ENCODE data around the gene RSRC1. TPM values are rescaled to one million over a fixed set of nuclear protein-coding genes. Genes with fewer than 3 reads are reported as not detected.

The RSRC1 gene
- total RNA-seq, 1 experiment from 2014 or later = 37.9 TPM

DNA sequence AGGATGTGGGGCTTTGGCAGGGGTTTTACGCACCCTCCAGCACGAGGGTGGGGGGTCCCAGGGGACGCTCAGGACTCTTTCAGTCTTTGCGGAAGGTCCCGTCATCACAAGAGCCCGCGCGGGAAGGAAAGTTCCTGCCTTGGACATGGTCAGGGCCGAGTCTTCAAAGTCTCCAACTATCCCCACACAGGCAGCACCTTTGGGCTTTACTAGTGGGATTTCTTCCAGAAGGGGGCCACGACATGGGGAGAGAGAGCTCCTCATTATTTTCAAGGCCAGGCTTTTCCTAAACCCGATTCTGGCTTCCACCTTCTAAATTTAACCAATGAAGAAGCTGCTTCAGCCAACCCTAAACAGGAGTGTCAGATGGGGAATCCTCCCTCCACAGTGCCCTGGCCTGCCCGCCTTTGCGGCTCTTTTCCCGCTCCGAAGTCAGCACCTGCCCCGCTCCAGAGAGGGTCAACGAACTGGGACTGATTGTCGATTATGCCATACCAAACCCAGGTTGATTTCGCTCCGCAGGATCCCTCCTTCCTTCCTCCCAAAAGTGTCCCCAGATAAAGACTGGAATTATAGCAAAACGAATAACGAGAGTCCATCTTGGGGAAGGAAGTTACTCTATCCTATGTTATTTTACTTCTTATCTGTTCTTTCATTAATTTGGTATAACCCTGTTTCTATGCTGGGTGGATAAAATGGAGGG, 14.6 kb upstream of the RSRC1 start:
- peaks cover 49% of the 10 kb centered on the region for H3K27me3 ChIP-seq (ENCODE audit: insufficient read depth, low read length)
- no peak overlapping the region for H4K8ac ChIP-seq (replicated peaks; ENCODE audit: insufficient read length, low read depth, low read length)

More for the DNA sequence above, 14.6 kb upstream of the RSRC1 start:
- Histone ChIP-seq H3K4ac (ENCODE audit: low read depth, low read length) (no peak overlapping the region), H3T11ph (ENCODE audit: low read length) (no peak overlapping the region), H3K79me1 (ENCODE audit: insufficient read depth, low read depth, low read length, poor library complexity, severe bottlenecking) (no peaks in the 10 kb centered on the region), H3K9ac (ENCODE audit: extremely low read depth, insufficient read length, low read length) (no peak overlapping the region), H4K20me1 (ENCODE audit: control insufficient read depth, insufficient read depth, insufficient read length) (no peaks in the 10 kb centered on the region), H2BK12ac (ENCODE audit: insufficient read length, low read depth, low read length) (no peak overlapping the region), H2BK15ac (ENCODE audit: low read depth, low read length) (no peak overlapping the region), H4K91ac (ENCODE audit: insufficient read length, low read depth, low read length) (no peak overlapping the region), H3K23me2 (ENCODE audit: insufficient read length, low read depth, low read length, poor library complexity, severe bottlenecking) (peaks cover 28% of the 10 kb centered on the region), H3K14ac (ENCODE audit: insufficient read depth, low read length) (no peak overlapping the region), H3K79me2 (ENCODE audit: insufficient read depth, low read length) (no peaks in the 10 kb centered on the region), H3K18ac (ENCODE audit: insufficient read length, low read depth, low read length) (no peak overlapping the region), H2BK120ac (ENCODE audit: low read depth, low read length, poor library complexity, severe bottlenecking) (no peak overlapping the region), H3K4me1 (ENCODE audit: insufficient read depth, low read length) (no peaks in the 10 kb centered on the region), H3K9me3 (ENCODE audit: control insufficient read depth, low read depth, low read length) (no peaks in the 10 kb centered on the region), H3K4me2 (ENCODE audit: insufficient read depth, insufficient read length, low read length) (peak overlapping the region; percentile 90), H3K56ac (ENCODE audit: insufficient read length, low read depth, low read length) (no peak overlapping the region), H2BK20ac (ENCODE audit: low read depth, low read length, poor library complexity, severe bottlenecking) (no peak overlapping the region), H2AK5ac (ENCODE audit: insufficient read length, low read length) (no peak overlapping the region), H4K5ac (ENCODE audit: insufficient read length, low read depth, low read length) (no peak overlapping the region), H3K27ac (ENCODE audit: insufficient read length, low read depth, low read length) (no peak overlapping the region), H2AFZ (ENCODE audit: low read length) (no peak overlapping the region), H2BK5ac (ENCODE audit: insufficient read length, low read length) (no peak overlapping the region), H3K23ac (ENCODE audit: insufficient read length, low read depth, low read length) (no peak overlapping the region)
- peaks cover 23 to 34% of the 10 kb centered on the region in 2 experiments for H3K4me1 Mint-ChIP-seq
- H3K36me3 Mint-ChIP-seq (ENCODE audit: insufficient read depth in 1 of 3, low read depth in 3 of 3) = no peaks in the 10 kb centered on the region
- H3K9me3 Mint-ChIP-seq = peaks cover 3% of the 10 kb centered on the region in 2 experiments; a peak in 2 of 5 replicates
- DNase-seq = peak; percentile 50
- TF ChIP-seq, protein P1, sequence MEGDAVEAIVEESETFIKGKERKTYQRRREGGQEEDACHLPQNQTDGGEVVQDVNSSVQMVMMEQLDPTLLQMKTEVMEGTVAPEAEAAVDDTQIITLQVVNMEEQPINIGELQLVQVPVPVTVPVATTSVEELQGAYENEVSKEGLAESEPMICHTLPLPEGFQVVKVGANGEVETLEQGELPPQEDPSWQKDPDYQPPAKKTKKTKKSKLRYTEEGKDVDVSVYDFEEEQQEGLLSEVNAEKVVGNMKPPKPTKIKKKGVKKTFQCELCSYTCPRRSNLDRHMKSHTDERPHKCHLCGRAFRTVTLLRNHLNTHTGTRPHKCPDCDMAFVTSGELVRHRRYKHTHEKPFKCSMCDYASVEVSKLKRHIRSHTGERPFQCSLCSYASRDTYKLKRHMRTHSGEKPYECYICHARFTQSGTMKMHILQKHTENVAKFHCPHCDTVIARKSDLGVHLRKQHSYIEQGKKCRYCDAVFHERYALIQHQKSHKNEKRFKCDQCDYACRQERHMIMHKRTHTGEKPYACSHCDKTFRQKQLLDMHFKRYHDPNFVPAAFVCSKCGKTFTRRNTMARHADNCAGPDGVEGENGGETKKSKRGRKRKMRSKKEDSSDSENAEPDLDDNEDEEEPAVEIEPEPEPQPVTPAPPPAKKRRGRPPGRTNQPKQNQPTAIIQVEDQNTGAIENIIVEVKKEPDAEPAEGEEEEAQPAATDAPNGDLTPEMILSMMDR (conservative IDR thresholded peaks at IDR 0.05) = no peak
- H3K27ac Mint-ChIP-seq = no peak overlapping the region
- peaks cover 92% of the 10 kb centered on the region for H3K27me3 Mint-ChIP-seq (ENCODE audit: low read depth)
- WGBS (ENCODE audit: extremely low coverage, insufficient read length, low lambda C conversion rate) = no CpG with 5 or more reads among the region's 22 CpGs
- H3K4me3 Mint-ChIP-seq = peak overlapping the region; percentile 63 to 79
